ENCODE results near the gene SUSD3. TPM values are rescaled to one million over a fixed set of nuclear protein-coding genes. Genes with fewer than 3 reads are reported as not detected.
"Not testable (repeated sequence)": the region's sequence is repeated elsewhere in the genome, so short reads cannot be mapped to it uniquely, and the experiment has no call there.

SUSD3 gene
- total RNA-seq, 1 donor from 2014 or later = 9.1 TPM

GRCh38 chr9:93098236-93098946 is 39.9 kb downstream of the SUSD3 start:
- H3K4me3 Mint-ChIP-seq = peak overlapping the region; percentile 64
- ATAC-seq (ENCODE audit: low read depth) (no peak), DNase-seq (peak; percentile 46)
- intact Hi-C loops (cut with micrococcal nuclease) = loop anchor here (10.0 kb wide), 1 partner anchor 356 kb away; the partner anchor contains the start of genes FAM120A and FAM120AOS
- H3K36me3 Mint-ChIP-seq (ENCODE audit: low read depth) = peaks cover 3% of the 10 kb centered on the region
- H3K27ac Mint-ChIP-seq = peak overlapping the region; percentile 82
- POLR2A ChIA-PET = interaction anchor here (0.6 to 3.9 kb wide), 9 partner anchors 10 to 355 kb away, joined by 3 to 41 read pairs (median 4); partner anchors contain the start of genes FAM120AOS, NINJ1 and SUSD3
- CTCF ChIA-PET = interaction anchor here (1.2 to 2.3 kb wide), 2 partner anchors 11 to 141 kb away, joined by 3 to 9 read pairs; no protein-coding TSS in a partner anchor
- peaks cover 56% of the 10 kb centered on the region for H3K4me1 Mint-ChIP-seq
- no peak for TF ChIP-seq CTCF (IDR thresholded peaks at IDR 0.05)
- no peaks in the 10 kb centered on the region for H3K9me3 Mint-ChIP-seq
- no peaks in the 10 kb centered on the region for H3K27me3 Mint-ChIP-seq

GRCh38 chr9:93099551-93100275 is 41.2 kb downstream of the SUSD3 start:
- TF ChIP-seq CTCF (IDR thresholded peaks at IDR 0.05) = no peak
- no peak for DNase-seq
- ChIA-PET POLR2A (interaction anchor here (1.2 to 1.9 kb wide), 2 partner anchors 9 to 136 kb away, joined by 5 to 6 read pairs; no protein-coding TSS in a partner anchor), CTCF (interaction anchor here (1.2 to 2.3 kb wide), 2 partner anchors 9 to 143 kb away, joined by 3 to 9 read pairs; no protein-coding TSS in a partner anchor)
- ATAC-seq (ENCODE audit: low read depth) = no peak
- H3K9me3 Mint-ChIP-seq = no peaks in the 10 kb centered on the region
- no peak overlapping the region for H3K27ac Mint-ChIP-seq
- intact Hi-C loops (cut with micrococcal nuclease) = loop anchor here (10.0 kb wide), 1 partner anchor 355 kb away; the partner anchor contains the start of genes FAM120A and FAM120AOS
- H3K4me3 Mint-ChIP-seq = no peak overlapping the region
- H3K36me3 Mint-ChIP-seq (ENCODE audit: low read depth) = peaks cover 12% of the 10 kb centered on the region
- H3K27me3 Mint-ChIP-seq = no peaks in the 10 kb centered on the region
- H3K4me1 Mint-ChIP-seq = peaks cover 43% of the 10 kb centered on the region

- H3K4me3 Mint-ChIP-seq = no peak overlapping the region
- ChIA-PET CTCF (no interaction called here), POLR2A (no interaction called here)
- no peak for DNase-seq
- no peak overlapping the region for H3K27ac Mint-ChIP-seq
- peaks cover 38% of the 10 kb centered on the region for H3K4me1 Mint-ChIP-seq
- no peak for ATAC-seq (ENCODE audit: low read depth)
- no peaks in the 10 kb centered on the region for H3K9me3 Mint-ChIP-seq
- intact Hi-C loops (cut with micrococcal nuclease) = no loop called here
- no peak for TF ChIP-seq CTCF (IDR thresholded peaks at IDR 0.05)
- no peaks in the 10 kb centered on the region for H3K27me3 Mint-ChIP-seq
- peaks cover 16% of the 10 kb centered on the region for H3K36me3 Mint-ChIP-seq (ENCODE audit: low read depth)
Measured at GRCh38 chr9:93100276-93100636, 41.8 kb downstream of the SUSD3 start.

GRCh38 chr9:93101086-93101485 is 42.6 kb downstream of the SUSD3 start:
- H3K27ac Mint-ChIP-seq; POLR2A ChIA-PET; ATAC-seq (ENCODE audit: low read depth); H3K4me3 Mint-ChIP-seq; CTCF ChIA-PET; H3K27me3 Mint-ChIP-seq; intact Hi-C loops (cut with micrococcal nuclease); DNase-seq; H3K9me3 Mint-ChIP-seq: not testable (repeated sequence)
- H3K4me1 Mint-ChIP-seq = peaks cover 39% of the 10 kb centered on the region
- peaks cover 19% of the 10 kb centered on the region for H3K36me3 Mint-ChIP-seq (ENCODE audit: low read depth)

GRCh38 chr9:93105620-93106019 is 47.1 kb downstream of the SUSD3 start:
- POLR2A ChIA-PET = no interaction called here
- no peak overlapping the region for H3K4me3 Mint-ChIP-seq
- intact Hi-C loops (cut with micrococcal nuclease) = no loop called here

More at GRCh38 chr9:93105620-93106019, 47.1 kb downstream of the SUSD3 start:
- DNase-seq (no peak), ATAC-seq (ENCODE audit: low read depth) (no peak)
- H3K36me3 Mint-ChIP-seq (ENCODE audit: low read depth) = peaks cover 21% of the 10 kb centered on the region
- H3K27me3 Mint-ChIP-seq = no peaks in the 10 kb centered on the region
- CTCF ChIA-PET = interaction anchor here (0.7 to 4.2 kb wide), 3 partner anchors 13 to 452 kb away, joined by 3 to 27 read pairs (median 4); no protein-coding TSS in a partner anchor
- TF ChIP-seq CTCF (IDR thresholded peaks at IDR 0.05) = no peak
- peaks cover 20% of the 10 kb centered on the region for H3K4me1 Mint-ChIP-seq
- no peak overlapping the region for H3K27ac Mint-ChIP-seq
- H3K9me3 Mint-ChIP-seq = no peaks in the 10 kb centered on the region

Data from activated B cell treated with CpG ODN at 0.5 μM for 24 hours (primary cell).